ENCODE data around the gene PIGR. TPM values are rescaled to one million over a fixed set of nuclear protein-coding genes. Genes with fewer than 3 reads are reported as not detected.

The PIGR gene
- total RNA-seq, 6 donors from 2014 or later, result 396 to 1,034 (median 618) TPM

DNA sequence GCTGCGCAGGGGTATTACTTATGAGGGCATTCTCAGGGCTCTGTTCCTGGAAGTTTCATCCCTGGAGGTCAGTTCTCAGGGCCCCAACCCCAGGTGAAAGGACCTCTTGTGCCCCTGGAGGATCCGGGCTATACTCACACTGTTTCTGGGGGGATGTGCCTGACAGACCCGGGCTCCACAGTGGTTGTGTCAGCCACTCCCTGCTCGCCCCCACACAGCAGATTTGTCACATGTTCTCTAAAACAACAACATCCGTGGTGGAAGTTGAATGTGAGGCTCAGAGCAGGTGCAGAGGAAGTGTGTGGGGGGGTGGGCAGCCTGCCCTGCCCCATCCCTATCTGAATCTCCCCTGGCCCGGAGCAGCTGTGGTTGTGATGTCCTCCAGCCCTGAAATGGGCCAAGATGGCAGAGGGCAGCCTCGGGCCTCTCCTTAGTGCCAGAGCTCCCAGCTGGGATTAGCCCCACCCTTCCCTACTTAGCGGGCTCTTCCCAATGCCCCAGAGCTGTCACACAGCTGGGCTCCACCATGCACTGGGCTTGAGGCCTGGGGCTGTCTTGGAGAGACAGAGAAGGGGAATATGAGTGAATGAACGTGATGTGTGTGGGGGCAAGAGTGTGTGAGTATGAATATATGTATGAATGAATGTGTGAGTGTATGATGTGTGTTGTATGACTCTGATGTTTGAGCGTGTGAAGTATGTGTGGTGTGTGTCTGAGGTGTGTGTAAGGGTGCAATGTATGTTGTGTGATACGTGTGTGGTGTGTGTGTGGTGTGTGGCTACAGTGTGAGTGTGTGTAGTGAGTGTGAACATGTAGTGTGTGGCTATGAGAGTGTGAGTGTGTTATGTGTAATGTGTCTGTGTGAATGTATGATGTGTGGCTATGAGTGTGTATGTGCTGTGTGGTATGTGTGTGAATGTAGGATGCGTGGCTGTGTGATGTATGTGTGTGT, 23.0 kb downstream of the PIGR start:
- Histone ChIP-seq H3K27ac (peak overlapping the region; percentile 58 to 84 (median 77)), H3K4me3 (no peak overlapping the region), H3K36me3 (no peaks in the 10 kb centered on the region), H3K27me3 (no peaks in the 10 kb centered on the region), H3K9me3 (no peaks in the 10 kb centered on the region), H3K4me1 (peaks cover 5 to 29% (median 24%) of the 10 kb centered on the region in 4 donors)
- peak; percentile 13 to 18 for ATAC-seq (ENCODE audit: low FRiP score in 2 of 2)
- DNase-seq, result peak in 1 of 2 donors; percentile 52
- 49 to 78% methylated on average over 5 to 12 of the region's 12 CpGs for WGBS, 2 donors
- TF ChIP-seq, protein P1, sequence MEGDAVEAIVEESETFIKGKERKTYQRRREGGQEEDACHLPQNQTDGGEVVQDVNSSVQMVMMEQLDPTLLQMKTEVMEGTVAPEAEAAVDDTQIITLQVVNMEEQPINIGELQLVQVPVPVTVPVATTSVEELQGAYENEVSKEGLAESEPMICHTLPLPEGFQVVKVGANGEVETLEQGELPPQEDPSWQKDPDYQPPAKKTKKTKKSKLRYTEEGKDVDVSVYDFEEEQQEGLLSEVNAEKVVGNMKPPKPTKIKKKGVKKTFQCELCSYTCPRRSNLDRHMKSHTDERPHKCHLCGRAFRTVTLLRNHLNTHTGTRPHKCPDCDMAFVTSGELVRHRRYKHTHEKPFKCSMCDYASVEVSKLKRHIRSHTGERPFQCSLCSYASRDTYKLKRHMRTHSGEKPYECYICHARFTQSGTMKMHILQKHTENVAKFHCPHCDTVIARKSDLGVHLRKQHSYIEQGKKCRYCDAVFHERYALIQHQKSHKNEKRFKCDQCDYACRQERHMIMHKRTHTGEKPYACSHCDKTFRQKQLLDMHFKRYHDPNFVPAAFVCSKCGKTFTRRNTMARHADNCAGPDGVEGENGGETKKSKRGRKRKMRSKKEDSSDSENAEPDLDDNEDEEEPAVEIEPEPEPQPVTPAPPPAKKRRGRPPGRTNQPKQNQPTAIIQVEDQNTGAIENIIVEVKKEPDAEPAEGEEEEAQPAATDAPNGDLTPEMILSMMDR (IDR thresholded peaks at IDR 0.05), result no peak
- peak in 2 of 4 donors; percentile 19 to 44 for TF ChIP-seq POLR2A (IDR thresholded peaks at IDR 0.05)
- peak in 1 of 2 donors; percentile 51 for TF ChIP-seq POLR2AphosphoS5 (IDR thresholded peaks at IDR 0.05)
- no peak for TF ChIP-seq EP300 (IDR thresholded peaks at IDR 0.05)

DNA sequence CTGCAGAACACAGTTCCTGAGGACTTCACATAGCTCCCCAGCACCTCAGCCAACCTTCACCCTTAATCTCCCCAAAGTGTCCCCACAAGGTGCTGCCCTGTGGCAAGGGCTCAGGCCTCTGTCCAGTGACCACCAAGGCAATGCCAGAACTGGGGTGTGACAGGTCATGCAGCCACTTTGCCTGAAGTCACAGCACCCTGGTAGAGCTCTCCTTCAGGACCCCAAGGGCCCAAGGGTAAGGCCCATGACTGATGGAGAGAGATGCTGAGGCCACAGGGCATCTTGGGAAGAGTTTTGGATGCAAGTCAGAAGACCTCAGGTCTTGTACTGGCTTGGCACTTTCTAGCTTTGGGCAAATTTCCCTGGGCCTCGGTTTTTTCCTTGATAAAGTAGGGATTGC, 23.7 kb downstream of the PIGR start:
- 14 to 62% methylated on average over 1 of the region's 1 CpG for WGBS, 2 donors
- Histone ChIP-seq H3K36me3 (no peaks in the 10 kb centered on the region), H3K27ac (peak overlapping the region; percentile 58 to 84 (median 77)), H3K9me3 (no peaks in the 10 kb centered on the region), H3K27me3 (no peaks in the 10 kb centered on the region), H3K4me1 (peaks cover 5 to 29% (median 24%) of the 10 kb centered on the region in 4 donors), H3K4me3 (no peak overlapping the region)
- ATAC-seq (ENCODE audit: low FRiP score in 2 of 2) (no peak), DNase-seq (no peak)
- TF ChIP-seq POLR2A (IDR thresholded peaks at IDR 0.05), result no peak
- TF ChIP-seq POLR2AphosphoS5 (IDR thresholded peaks at IDR 0.05), result no peak
- no peak for TF ChIP-seq EP300 (IDR thresholded peaks at IDR 0.05)
- TF ChIP-seq, protein P1 (IDR thresholded peaks at IDR 0.05), result no peak

DNA sequence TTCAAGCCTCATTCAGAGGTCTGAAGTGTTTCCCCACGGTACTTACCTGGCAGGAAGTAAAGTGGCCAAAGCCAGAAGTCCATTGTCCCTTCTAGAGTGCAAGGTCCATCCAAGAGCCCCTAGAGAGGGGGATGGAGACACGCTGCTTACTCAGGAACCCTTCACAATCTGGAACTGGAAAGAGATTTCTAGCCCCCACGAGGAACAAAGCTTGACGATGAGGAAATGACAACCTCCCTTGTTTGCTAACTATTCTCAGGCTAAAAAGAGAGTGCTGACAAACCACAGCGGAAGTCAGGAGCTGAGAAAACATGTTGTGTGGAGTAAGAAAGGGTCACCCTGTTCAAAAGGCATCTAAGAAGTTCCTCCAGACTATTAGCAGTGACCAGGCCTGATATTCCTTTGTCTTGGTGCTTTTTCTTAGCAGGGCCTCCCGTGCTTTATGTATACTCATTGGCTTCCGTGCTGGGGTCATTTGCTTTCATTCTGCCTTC, 24.4 kb downstream of the PIGR start, which contains the start of gene FCMR:
FCMR (minus strand) TSS at position 170 of the 494 bp plus-strand sequence; CDS start at position 83, 87 bp downstream.
- peak within 1 kb of the TSS in 2 of 4 donors; percentile 27 to 35 for H3K4me3 ChIP-seq
- no peaks in the 10 kb centered on the region for H3K27me3 ChIP-seq
- TF ChIP-seq POLR2AphosphoS5 (IDR thresholded peaks at IDR 0.05) (peak; percentile 27 to 58), EP300 (IDR thresholded peaks at IDR 0.05) (peak in 2 of 4 donors; percentile 18 to 75), POLR2A (IDR thresholded peaks at IDR 0.05) (peak in 2 of 4 donors; percentile 35 to 53)
- TF ChIP-seq, protein P1 (IDR thresholded peaks at IDR 0.05), result no peak
- peak; percentile 24 to 51 for ATAC-seq (ENCODE audit: low FRiP score in 2 of 2)
- no peaks in the 10 kb centered on the region for H3K36me3 ChIP-seq
- H3K9me3 ChIP-seq, result no peaks in the 10 kb centered on the region
- DNase-seq, result peak in 1 of 2 donors; percentile 72
- peak within 1 kb of the TSS; percentile 58 to 84 (median 77) for H3K27ac ChIP-seq
- H3K4me1 ChIP-seq, result peaks cover 5 to 29% (median 24%) of the 10 kb centered on the region in 4 donors
- 18 to 49% methylated on average over 7 of the region's 7 CpGs for WGBS, 2 donors

DNA sequence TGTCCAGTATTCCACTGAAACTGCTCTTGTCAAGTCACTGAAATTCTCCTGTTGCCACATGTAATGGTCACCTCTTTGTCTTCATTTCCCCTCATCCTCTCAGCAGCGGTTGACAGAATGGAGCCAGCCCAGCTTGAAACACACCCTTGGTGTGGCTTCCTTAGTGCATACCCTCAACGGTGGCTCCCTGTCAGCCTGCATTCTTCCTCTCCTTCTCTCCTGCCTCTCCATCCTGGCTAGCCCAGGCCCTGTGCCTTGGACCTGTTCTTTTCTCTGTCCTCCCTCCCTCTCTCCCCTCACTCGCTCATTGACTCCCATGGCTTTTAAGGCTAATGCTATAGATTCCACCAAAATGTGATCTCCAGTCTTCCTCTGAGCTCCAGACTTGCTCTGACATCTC, 28.2 kb downstream of the PIGR start:
- peaks cover 5 to 21% (median 18%) of the 10 kb centered on the region in 4 donors for H3K4me1 ChIP-seq
- no peak overlapping the region for H3K27ac ChIP-seq
- ATAC-seq (ENCODE audit: low FRiP score in 2 of 2), result no peak
- WGBS, 2 donors, result 64 to 68% methylated on average over 3 of the region's 3 CpGs
- no peak overlapping the region for H3K4me3 ChIP-seq
- no peaks in the 10 kb centered on the region for H3K27me3 ChIP-seq
- no peaks in the 10 kb centered on the region for H3K36me3 ChIP-seq
- no peak for DNase-seq
- TF ChIP-seq EP300 (IDR thresholded peaks at IDR 0.05) (no peak), POLR2AphosphoS5 (IDR thresholded peaks at IDR 0.05) (no peak), POLR2A (IDR thresholded peaks at IDR 0.05) (no peak)
- TF ChIP-seq, protein P1 (IDR thresholded peaks at IDR 0.05), result no peak
- no peaks in the 10 kb centered on the region for H3K9me3 ChIP-seq
